Activated naive CD8-positive, alpha-beta T cell treated with anti-CD3 and anti-CD28 coated beads, Interleukin-2, amount 10 ng/mL, durations not matched to agents 7 days and 5 days (primary cell): ENCODE measurements around the gene ATP11A. TPM values are rescaled to one million over a fixed set of nuclear protein-coding genes. Genes with fewer than 3 reads are reported as not detected.
"Not testable (repeated sequence)": the region's sequence is repeated elsewhere in the genome, so short reads cannot be mapped to it uniquely, and the experiment has no call there.

Experiments used
- ATAC-seq: fragments of 150-1000 bp; cut with Tn5 transposase; one replicate; pipeline ENCODE4 v1.10.0; 2021; ENCODE audit warnings: low read depth, moderate library complexity
- POLR2A ChIA-PET: fragments of 350-600 bp; sonication (Branson Sonifier 250); formaldehyde crosslinking; loops from one replicate; lab custom pipeline; 2021; ENCODE audit warnings: antibody characterized with exemption; lab: Charles Lee
- DNase-seq: peaks from one replicate; pipeline ENCODE4 v3.0.0; 2021
- H3K27ac Mint-ChIP-seq: one replicate; pipeline ENCODE4 v1.8.0; 2022; ENCODE audit warnings: mild to moderate bottlenecking, mixed read lengths
- H3K27me3 Mint-ChIP-seq: one replicate; pipeline ENCODE4 v1.8.0; 2022; ENCODE audit warnings: mild to moderate bottlenecking, moderate library complexity, mixed read lengths
- H3K36me3 Mint-ChIP-seq: one replicate; pipeline ENCODE4 v1.8.0; 2021; ENCODE audit warnings: mild to moderate bottlenecking, mixed read lengths
- H3K4me1 Mint-ChIP-seq: one replicate; pipeline ENCODE4 v1.8.0; 2021; ENCODE audit warnings: mixed read lengths
- H3K4me3 Mint-ChIP-seq: one replicate; pipeline ENCODE4 v1.8.0; 2022; ENCODE audit warnings: mild to moderate bottlenecking, moderate library complexity, mixed read lengths
- H3K9me3 Mint-ChIP-seq: one replicate; pipeline ENCODE4 v1.8.0; 2021; ENCODE audit warnings: mixed read lengths
- total RNA-seq, 2 experiments: library from RNA; stranded (reverse); gene quantifications; one replicate each; pipeline ENCODE4 v1.2.3, GENCODE V29; 2021

The ATP11A gene
- total RNA-seq, 2 experiments from 2014 or later, result 36.5 to 38.2 TPM

GRCh38 chr13:112865478-112865877 lies 175.6 kb downstream of the ATP11A start:
- DNase-seq, POLR2A ChIA-PET, ATAC-seq, H3K27ac Mint-ChIP-seq, H3K27me3 Mint-ChIP-seq, H3K4me1 Mint-ChIP-seq, H3K4me3 Mint-ChIP-seq, H3K9me3 Mint-ChIP-seq: not testable (repeated sequence)
- peaks cover 32% of the 10 kb centered on the region for H3K36me3 Mint-ChIP-seq

GRCh38 chr13:112867301-112867711 lies 177.5 kb downstream of the ATP11A start:
- H3K36me3 Mint-ChIP-seq, result peaks cover 31% of the 10 kb centered on the region

GRCh38 chr13:112868308-112868707 lies 178.5 kb downstream of the ATP11A start:
- H3K27me3 Mint-ChIP-seq, result no peaks in the 10 kb centered on the region
- no peak for ATAC-seq
- peaks cover 33% of the 10 kb centered on the region for H3K36me3 Mint-ChIP-seq
- DNase-seq, result peak; percentile 3
- H3K27ac Mint-ChIP-seq, result no peak overlapping the region
- H3K4me3 Mint-ChIP-seq, result no peak overlapping the region
- H3K4me1 Mint-ChIP-seq, result no peaks in the 10 kb centered on the region
- peaks cover 10% of the 10 kb centered on the region for H3K9me3 Mint-ChIP-seq
- POLR2A ChIA-PET, result no interaction called here

More at GRCh38 chr13:112867301-112867711, 177.5 kb downstream of the ATP11A start:
- Mint-ChIP-seq H3K27me3 (no peaks in the 10 kb centered on the region), H3K4me1 (no peaks in the 10 kb centered on the region), H3K4me3 (no peak overlapping the region), H3K27ac (no peak overlapping the region), H3K9me3 (peaks cover 7% of the 10 kb centered on the region)
- POLR2A ChIA-PET, result no interaction called here
- ATAC-seq (no peak), DNase-seq (peak; percentile 4)

- Mint-ChIP-seq H3K4me3 (no peak overlapping the region), H3K27me3 (no peaks in the 10 kb centered on the region), H3K4me1 (peaks cover 4% of the 10 kb centered on the region), H3K27ac (no peak overlapping the region), H3K9me3 (peaks cover 12% of the 10 kb centered on the region), H3K36me3 (peaks cover 38% of the 10 kb centered on the region)
- POLR2A ChIA-PET, result no interaction called here
- DNase-seq (no peak), ATAC-seq (no peak)
Observed at GRCh38 chr13:112869202-112870050, 179.6 kb downstream of the ATP11A start.

- POLR2A ChIA-PET, result no interaction called here
Observed at GRCh38 chr13:112870051-112870331, 180.2 kb downstream of the ATP11A start.

GRCh38 chr13:112870737-112871287 lies 181.0 kb downstream of the ATP11A start:
- Mint-ChIP-seq H3K9me3 (peaks cover 11% of the 10 kb centered on the region), H3K4me3 (no peak overlapping the region), H3K27ac (no peak overlapping the region), H3K27me3 (no peaks in the 10 kb centered on the region), H3K36me3 (peaks cover 41% of the 10 kb centered on the region), H3K4me1 (peaks cover 8% of the 10 kb centered on the region)
- no peak for DNase-seq
- ATAC-seq, result no peak
- POLR2A ChIA-PET, result no interaction called here

More at GRCh38 chr13:112870051-112870331, 180.2 kb downstream of the ATP11A start:
- DNase-seq (no peak), ATAC-seq (no peak)
- Mint-ChIP-seq H3K9me3 (peaks cover 12% of the 10 kb centered on the region), H3K4me1 (peaks cover 6% of the 10 kb centered on the region), H3K4me3 (no peak overlapping the region), H3K27me3 (no peaks in the 10 kb centered on the region), H3K36me3 (peaks cover 40% of the 10 kb centered on the region), H3K27ac (no peak overlapping the region)

GRCh38 chr13:112871742-112872141 lies 181.9 kb downstream of the ATP11A start:
- POLR2A ChIA-PET, result no interaction called here
- Mint-ChIP-seq H3K4me3 (no peak overlapping the region), H3K36me3 (peaks cover 38% of the 10 kb centered on the region), H3K27me3 (no peaks in the 10 kb centered on the region), H3K9me3 (peaks cover 9% of the 10 kb centered on the region), H3K4me1 (peaks cover 8% of the 10 kb centered on the region), H3K27ac (no peak overlapping the region)
- DNase-seq, result no peak
- no peak for ATAC-seq

GRCh38 chr13:112872657-112873631 lies 183.1 kb downstream of the ATP11A start:
- POLR2A ChIA-PET, result not testable (repeated sequence)

GRCh38 chr13:112873851-112874750 lies 184.3 kb downstream of the ATP11A start:
- Mint-ChIP-seq H3K4me3 (no peak overlapping the region), H3K4me1 (peaks cover 8% of the 10 kb centered on the region), H3K27ac (peak overlapping the region; percentile 83), H3K9me3 (peaks cover 9% of the 10 kb centered on the region), H3K27me3 (no peaks in the 10 kb centered on the region), H3K36me3 (peaks cover 21% of the 10 kb centered on the region)
- ATAC-seq (peak; percentile 51), DNase-seq (peak; percentile 53)
- POLR2A ChIA-PET, result no interaction called here

More at GRCh38 chr13:112872657-112873631, 183.1 kb downstream of the ATP11A start:
- peak overlapping the region; percentile 83 for H3K27ac Mint-ChIP-seq
- H3K9me3 Mint-ChIP-seq, DNase-seq, H3K27me3 Mint-ChIP-seq, H3K4me1 Mint-ChIP-seq: not testable (repeated sequence)
- ATAC-seq, result peak; percentile 37
- H3K4me3 Mint-ChIP-seq, result peak overlapping the region; percentile 49
- peaks cover 31% of the 10 kb centered on the region for H3K36me3 Mint-ChIP-seq

- H3K4me1 Mint-ChIP-seq, result peaks cover 8% of the 10 kb centered on the region
- H3K4me3 Mint-ChIP-seq, result no peak overlapping the region
- H3K27me3 Mint-ChIP-seq, result no peaks in the 10 kb centered on the region
- POLR2A ChIA-PET, result no interaction called here
- H3K27ac Mint-ChIP-seq, result no peak overlapping the region
- H3K36me3 Mint-ChIP-seq, result peaks cover 21% of the 10 kb centered on the region
- DNase-seq, result no peak
- peaks cover 9% of the 10 kb centered on the region for H3K9me3 Mint-ChIP-seq
- no peak for ATAC-seq
Observed at GRCh38 chr13:112874751-112875300, 185.0 kb downstream of the ATP11A start.

GRCh38 chr13:112875627-112876026 lies 185.8 kb downstream of the ATP11A start:
- POLR2A ChIA-PET, result interaction anchor here (0.6 kb wide), 1 partner anchor 263 kb away, joined by 5 read pairs; no protein-coding TSS in a partner anchor
- ATAC-seq (no peak), DNase-seq (no peak)
- Mint-ChIP-seq H3K4me3 (no peak overlapping the region), H3K4me1 (peaks cover 8% of the 10 kb centered on the region), H3K27ac (no peak overlapping the region), H3K27me3 (no peaks in the 10 kb centered on the region), H3K36me3 (peaks cover 21% of the 10 kb centered on the region), H3K9me3 (peaks cover 9% of the 10 kb centered on the region)

GRCh38 chr13:112876305-112877000 lies 186.6 kb downstream of the ATP11A start:
- no peak for ATAC-seq
- Mint-ChIP-seq H3K4me1 (peaks cover 8% of the 10 kb centered on the region), H3K27ac (no peak overlapping the region), H3K4me3 (no peak overlapping the region), H3K9me3 (peaks cover 5% of the 10 kb centered on the region), H3K27me3 (no peaks in the 10 kb centered on the region), H3K36me3 (peaks cover 14% of the 10 kb centered on the region)
- no peak for DNase-seq
- POLR2A ChIA-PET, result interaction anchor here (0.6 kb wide), 1 partner anchor 264 kb away, joined by 5 read pairs; no protein-coding TSS in a partner anchor
